GM06990 (cell line): ENCODE measurements around the gene RECK.

ENCODE experiments used
- DNase-seq: peaks from one replicate; pipeline ENCODE4 v3.0.0-alpha.2; 2011; ENCODE audit not compliant: insufficient read length; ENCODE audit errors: extremely low read depth
- H3K27me3 ChIP-seq: replicated peaks from 2 replicates; pipeline ENCODE4 v1.6.0; 2011; ENCODE audit warnings: low read length; ENCODE audit not compliant: control insufficient read depth, insufficient read depth
- H3K36me3 ChIP-seq: 2 replicates; pipeline ENCODE4 v1.5.1; 2011; ENCODE audit warnings: low read length; ENCODE audit not compliant: control insufficient read depth, insufficient read depth
- H3K4me3 ChIP-seq: replicated peaks from 2 replicates; pipeline ENCODE4 v1.5.1; 2011; ENCODE audit warnings: low read depth, mild to moderate bottlenecking, control low read depth, low read length
- CTCF ChIP-seq: IDR thresholded peaks from 2 replicates; pipeline ENCODE4 v1.5.1; 2011; ENCODE audit warnings: low read length, control low read depth, mild to moderate bottlenecking, inconsistent platforms; ENCODE audit not compliant: insufficient read depth, poor library complexity, severe bottlenecking

RECK gene

GRCh38 chr9:36140086-36141084 lies 103.7 kb downstream of the RECK start:
- TF ChIP-seq CTCF = no peak
- Histone ChIP-seq H3K4me3 (no peak overlapping the region), H3K27me3 (no peaks in the 10 kb centered on the region; the same call in none of the 2 replicates), H3K36me3 (no peaks in the 10 kb centered on the region)
- no peak for DNase-seq

- no peak for TF ChIP-seq CTCF
- no peaks in the 10 kb centered on the region; the same call in 1 of the 2 replicates for H3K27me3 ChIP-seq
- no peaks in the 10 kb centered on the region for H3K36me3 ChIP-seq
- DNase-seq = no peak
- H3K4me3 ChIP-seq = no peak overlapping the region
These were observed 104.6 kb downstream of the RECK start for GRCh38 chr9:36141288-36141687.

- Histone ChIP-seq H3K27me3 (no peaks in the 10 kb centered on the region; the same call in 1 of the 2 replicates), H3K4me3 (no peak overlapping the region), H3K36me3 (no peaks in the 10 kb centered on the region)
- DNase-seq = no peak
- TF ChIP-seq CTCF = no peak
These were observed 105.0 kb downstream of the RECK start for GRCh38 chr9:36141761-36142160.

GRCh38 chr9:36142510-36143244 lies 106.0 kb downstream of the RECK start:
- no peak overlapping the region for H3K4me3 ChIP-seq
- H3K27me3 ChIP-seq = no peaks in the 10 kb centered on the region
- no peak for TF ChIP-seq CTCF
- H3K36me3 ChIP-seq = no peaks in the 10 kb centered on the region
- DNase-seq = no peak

- TF ChIP-seq CTCF = no peak
- DNase-seq = no peak
- no peak overlapping the region for H3K4me3 ChIP-seq
- no peaks in the 10 kb centered on the region for H3K36me3 ChIP-seq
- H3K27me3 ChIP-seq = no peaks in the 10 kb centered on the region
These were observed 106.5 kb downstream of the RECK start for GRCh38 chr9:36143245-36143641.
